ENCODE measurements around the gene DAZ1.
"Not testable (repeated sequence)": the region's sequence is repeated elsewhere in the genome, so short reads cannot be mapped to it uniquely, and the experiment has no call there.

The DAZ1 gene

GRCh38 chrY:23198908-23199307 lies at the start of gene DAZ1:
TSS of gene DAZ1 (minus strand) at chrY:23199008. CDS start at chrY:23198800, 208 bp downstream.
- DNase-seq: not testable (repeated sequence)

- not testable (repeated sequence) for DNase-seq
These were observed 20.4 kb upstream of the DAZ1 start, which contains the start of gene DAZ2 for GRCh38 chrY:23219233-23219632. TSS of gene DAZ2 (plus strand) at chrY:23219533. CDS start at chrY:23219741, 208 bp downstream.

- DNase-seq: not testable (repeated sequence)
These were observed 11.9 kb upstream of the DAZ1 start for GRCh38 chrY:23210681-23211080.

- not testable (repeated sequence) for DNase-seq
These were observed 11.1 kb upstream of the DAZ1 start for GRCh38 chrY:23209802-23210495.

GRCh38 chrY:23207455-23207854 lies 8.6 kb upstream of the DAZ1 start:
- DNase-seq: not testable (repeated sequence)

All from CD4-positive, alpha-beta T cell treated with Interleukin-10 for 1 hour (primary cell).